BLaER1 treated with 17β-estradiol and CSF1 and Interleukin-3, amounts not matched to agents 10 nM and 100 nM (cell line): Measurements from ENCODE around the gene POU2F1.

Source experiments
- H3K27ac ChIP-seq, 11 experiments: shearing (Covaris generic); formaldehyde crosslinking; 2 replicates each; pipeline ENCODE4 v1.8.1; 2022
- H3K27me3 ChIP-seq, 11 experiments: shearing (Covaris generic); formaldehyde crosslinking; 2 replicates each; pipeline ENCODE4 v1.8.1; 2022
- H3K36me3 ChIP-seq, 11 experiments: shearing (Covaris generic); formaldehyde crosslinking; 2 replicates each; pipeline ENCODE4 v1.8.1; 2022
- H3K4me1 ChIP-seq, 10 experiments: shearing (Covaris generic); formaldehyde crosslinking; 2 replicates each; pipeline ENCODE4 v1.8.1; 2022
- H3K4me2 ChIP-seq, 11 experiments: shearing (Covaris generic); formaldehyde crosslinking; 2 replicates each; pipeline ENCODE4 v1.8.1; 2022
- H3K4me3 ChIP-seq, 10 experiments: shearing (Covaris generic); formaldehyde crosslinking; 2 replicates each; pipeline ENCODE4 v1.8.1; 2022
- H3K9ac ChIP-seq, 11 experiments: shearing (Covaris generic); formaldehyde crosslinking; 2 replicates each; pipeline ENCODE4 v1.8.1; 2022
- H3K9me3 ChIP-seq, 11 experiments: shearing (Covaris generic); formaldehyde crosslinking; replicated peaks in 1 of 11; 2 replicates each; pipeline ENCODE4 v1.8.1; 2022
- H4K20me1 ChIP-seq, 11 experiments: shearing (Covaris generic); formaldehyde crosslinking; 2 replicates each; pipeline ENCODE4 v1.8.1; 2022
- Cebpa-rat ChIP-seq, 11 experiments: shearing (Covaris generic); IDR thresholded peaks; 2 replicates each; pipeline ENCODE4 v1.8.1; 2022

POU2F1 gene

DNA sequence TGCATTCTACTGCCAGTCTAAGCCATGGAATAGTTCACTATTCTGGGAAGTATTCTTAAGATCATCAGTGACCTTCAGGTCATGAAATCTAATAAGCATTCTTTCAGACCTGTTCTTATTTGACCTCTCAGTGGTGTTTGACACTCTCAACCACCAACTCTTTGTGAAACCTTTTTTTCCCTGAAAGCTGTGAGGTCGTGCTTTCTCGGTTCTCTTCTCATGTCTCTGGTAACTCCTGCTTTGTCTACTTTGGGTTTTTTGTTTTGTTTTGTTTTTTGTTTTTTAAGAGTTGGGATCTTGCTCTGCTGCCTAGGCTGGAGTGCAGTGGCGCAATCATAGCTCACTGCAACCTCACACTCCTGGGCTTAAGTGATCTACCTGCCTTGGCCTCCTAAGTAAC, 56.3 kb downstream of the POU2F1 start:
- Histone ChIP-seq H4K20me1 (peaks cover 0 to 44% (median 0%) of the 10 kb centered on the region in 11 experiments; a peak in 2 of 22 replicates), H3K27ac (no peak overlapping the region), H3K4me3 (no peak overlapping the region), H3K9me3 (peaks cover 0 to 20% (median 6%) of the 10 kb centered on the region in 11 experiments; a peak in 10 of 22 replicates), H3K9ac (no peak overlapping the region), H3K36me3 (peaks cover 0 to 6% (median 0%) of the 10 kb centered on the region in 11 experiments; a peak in 2 of 22 replicates), H3K4me1 (peaks cover 0 to 6% (median 4%) of the 10 kb centered on the region in 10 experiments; a peak in 5 of 20 replicates), H3K4me2 (no peak overlapping the region), H3K27me3 (no peaks in the 10 kb centered on the region)
- TF ChIP-seq Cebpa-rat (IDR thresholded peaks at IDR 0.05), result no peak

DNA sequence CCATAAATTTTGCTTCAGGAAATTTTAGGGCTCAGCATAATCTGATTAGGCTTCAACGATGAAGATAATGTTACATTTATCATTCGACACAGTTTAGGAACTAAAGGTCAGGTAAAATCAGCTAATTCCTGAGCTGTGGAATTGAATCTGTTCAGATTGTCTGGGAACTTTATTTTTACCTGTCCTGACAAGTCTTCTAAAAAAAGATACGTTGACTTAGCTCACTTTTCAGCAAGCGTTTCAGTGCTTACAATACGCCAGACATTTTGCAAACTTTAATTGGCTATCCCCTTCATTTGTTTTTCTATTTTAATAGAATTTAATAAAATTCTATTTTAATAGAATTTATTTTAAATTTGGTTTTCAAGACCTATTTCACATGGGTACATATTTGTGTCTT, 57.8 kb downstream of the POU2F1 start:
- Histone ChIP-seq H3K4me3 (no peak overlapping the region), H3K27ac (no peak overlapping the region), H3K9me3 (peaks cover 0 to 14% (median 0%) of the 10 kb centered on the region in 11 experiments; a peak in 5 of 22 replicates), H3K27me3 (no peaks in the 10 kb centered on the region), H3K4me2 (no peak overlapping the region), H3K4me1 (peaks cover 0 to 6% (median 0%) of the 10 kb centered on the region in 10 experiments; a peak in 4 of 20 replicates), H3K9ac (no peak overlapping the region), H4K20me1 (peaks cover 0 to 42% (median 0%) of the 10 kb centered on the region in 11 experiments; a peak in 2 of 22 replicates), H3K36me3 (no peaks in the 10 kb centered on the region)
- no peak for TF ChIP-seq Cebpa-rat (IDR thresholded peaks at IDR 0.05)

DNA sequence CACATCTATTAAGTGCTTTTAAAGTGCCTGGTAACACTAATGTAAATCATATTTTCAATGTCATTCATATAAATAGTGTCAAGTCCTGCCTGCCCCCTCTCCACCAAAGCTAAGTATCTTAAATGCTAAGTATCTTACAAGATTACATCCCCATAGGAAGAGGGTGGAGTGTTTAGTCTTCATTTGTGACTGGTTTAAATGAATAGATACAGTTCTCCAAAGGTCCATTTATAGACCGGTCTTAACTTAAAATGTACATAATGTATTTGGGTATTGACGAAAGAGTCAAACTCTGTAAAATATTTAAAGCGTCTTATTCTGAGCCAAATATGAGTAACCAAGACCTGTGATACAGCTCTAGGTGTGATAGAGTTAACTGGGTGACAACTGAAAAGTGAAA, 60.2 kb downstream of the POU2F1 start:
- no peak overlapping the region for H3K4me2 ChIP-seq
- H3K9me3 ChIP-seq, result peaks cover 0 to 22% (median 5%) of the 10 kb centered on the region in 11 experiments; a peak in 9 of 22 replicates
- no peaks in the 10 kb centered on the region for H3K27me3 ChIP-seq
- no peaks in the 10 kb centered on the region for H3K36me3 ChIP-seq
- no peak for TF ChIP-seq Cebpa-rat (IDR thresholded peaks at IDR 0.05)
- no peak overlapping the region for H3K9ac ChIP-seq
- H3K4me1 ChIP-seq, result 0 out of 20 replicates have a peak, but pooled peaks cover 0 to 6% (median 0%) of the 10 kb centered on the region in 10 experiments
- no peak overlapping the region for H3K4me3 ChIP-seq
- H3K27ac ChIP-seq, result no peak overlapping the region
- H4K20me1 ChIP-seq, result peaks cover 0 to 44% (median 0%) of the 10 kb centered on the region in 11 experiments; a peak in 3 of 22 replicates

DNA sequence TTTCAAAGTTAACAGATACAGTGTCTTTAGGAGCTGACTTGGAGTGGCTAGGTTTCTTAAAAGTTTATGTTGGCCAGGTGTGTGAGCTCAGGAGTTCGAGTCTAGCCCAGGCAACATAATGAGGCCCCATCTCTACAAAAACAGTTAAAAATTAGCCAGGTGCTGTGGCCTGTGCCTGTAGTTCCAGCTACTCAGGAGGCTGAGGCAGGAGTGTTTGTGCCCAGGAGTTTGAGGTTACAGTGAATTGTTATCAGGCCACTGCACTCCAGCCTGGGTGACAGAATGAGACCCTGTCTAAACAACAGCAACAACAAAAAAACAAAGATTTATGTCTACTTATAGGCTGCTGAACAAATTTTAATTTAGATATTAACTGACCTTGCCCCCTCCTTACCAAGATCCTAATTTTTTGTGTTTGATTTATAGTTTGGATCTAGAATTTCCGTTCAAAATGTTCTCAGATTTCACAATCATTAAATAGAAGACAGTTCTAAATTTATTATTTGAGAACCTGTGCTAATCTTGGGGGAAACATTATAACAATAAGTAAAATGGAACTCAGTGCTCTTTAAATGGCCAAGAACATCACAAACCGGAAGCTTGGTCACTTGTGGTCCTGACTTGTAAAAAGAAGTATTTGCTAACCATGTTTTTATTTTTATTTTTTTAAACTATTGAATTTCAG, 67.8 kb downstream of the POU2F1 start:
- Histone ChIP-seq H4K20me1 (peaks cover 0 to 25% (median 0%) of the 10 kb centered on the region in 11 experiments; a peak in 3 of 22 replicates), H3K4me3 (no peak overlapping the region), H3K9me3 (peaks cover 0 to 22% (median 12%) of the 10 kb centered on the region in 11 experiments; a peak in 17 of 22 replicates), H3K27me3 (no peaks in the 10 kb centered on the region), H3K9ac (no peak overlapping the region), H3K4me2 (no peak overlapping the region), H3K36me3 (peaks cover 0 to 10% (median 0%) of the 10 kb centered on the region in 11 experiments; a peak in 1 of 22 replicates), H3K27ac (no peak overlapping the region), H3K4me1 (peaks cover 0 to 9% (median 0%) of the 10 kb centered on the region in 10 experiments; a peak in 1 of 20 replicates)
- TF ChIP-seq Cebpa-rat (IDR thresholded peaks at IDR 0.05), result no peak

DNA sequence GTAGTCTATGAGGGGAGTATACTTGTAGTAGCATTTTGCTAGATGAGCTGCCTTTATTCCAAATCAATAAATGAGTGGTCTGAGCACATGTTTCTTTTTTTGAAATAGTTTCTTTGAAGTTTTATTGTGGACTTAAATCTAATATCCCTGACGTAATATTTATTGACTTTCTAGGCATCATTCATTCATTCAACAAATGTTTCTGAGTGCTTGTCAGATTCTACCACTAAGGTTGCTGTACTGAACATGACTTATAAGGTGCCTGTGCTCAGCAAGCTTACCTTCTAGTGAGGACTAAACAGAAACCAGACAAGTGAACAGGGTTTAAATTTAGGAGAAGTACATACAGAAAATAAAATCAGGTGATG, 68.4 kb downstream of the POU2F1 start:
- H3K27ac ChIP-seq, result no peak overlapping the region

GRCh38 chr1:167289966-167290365, 69.3 kb downstream of the POU2F1 start:
- Histone ChIP-seq H3K27ac (no peak overlapping the region), H3K9ac (no peak overlapping the region), H3K27me3 (no peaks in the 10 kb centered on the region), H3K4me1 (peaks cover 0 to 23% (median 3%) of the 10 kb centered on the region in 10 experiments; a peak in 9 of 20 replicates), H3K4me2 (no peak overlapping the region), H3K9me3 (peaks cover 0 to 30% (median 19%) of the 10 kb centered on the region in 11 experiments; a peak in 18 of 22 replicates), H4K20me1 (peaks cover 0 to 24% (median 0%) of the 10 kb centered on the region in 11 experiments; a peak in 3 of 22 replicates), H3K36me3 (peaks cover 0 to 11% (median 0%) of the 10 kb centered on the region in 11 experiments; a peak in 1 of 22 replicates), H3K4me3 (no peak overlapping the region)
- TF ChIP-seq Cebpa-rat (IDR thresholded peaks at IDR 0.05), result no peak

More for the DNA sequence above, 68.4 kb downstream of the POU2F1 start:
- Histone ChIP-seq H3K9me3 (peaks cover 0 to 26% (median 16%) of the 10 kb centered on the region in 11 experiments; a peak in 18 of 22 replicates), H3K4me2 (no peak overlapping the region), H3K4me3 (no peak overlapping the region), H3K27me3 (no peaks in the 10 kb centered on the region), H3K36me3 (peaks cover 0 to 11% (median 0%) of the 10 kb centered on the region in 11 experiments; a peak in 1 of 22 replicates), H3K9ac (no peak overlapping the region), H3K4me1 (peaks cover 0 to 14% (median 0%) of the 10 kb centered on the region in 10 experiments; a peak in 7 of 20 replicates), H4K20me1 (peaks cover 0 to 21% (median 0%) of the 10 kb centered on the region in 11 experiments; a peak in 3 of 22 replicates)
- no peak for TF ChIP-seq Cebpa-rat (IDR thresholded peaks at IDR 0.05)

GRCh38 chr1:167291539-167292185, 71.0 kb downstream of the POU2F1 start:
- Histone ChIP-seq H3K4me2 (no peak overlapping the region), H3K4me1 (peaks cover 0 to 30% (median 3%) of the 10 kb centered on the region in 10 experiments; a peak in 9 of 20 replicates), H3K27me3 (no peaks in the 10 kb centered on the region), H3K9ac (no peak overlapping the region), H4K20me1 (peaks cover 0 to 26% (median 0%) of the 10 kb centered on the region in 11 experiments; a peak in 2 of 22 replicates), H3K27ac (no peak overlapping the region), H3K9me3 (peaks cover 0 to 26% (median 16%) of the 10 kb centered on the region in 11 experiments; a peak in 18 of 22 replicates), H3K4me3 (no peak overlapping the region), H3K36me3 (peaks cover 0 to 11% (median 0%) of the 10 kb centered on the region in 11 experiments; a peak in 1 of 22 replicates)
- TF ChIP-seq Cebpa-rat (IDR thresholded peaks at IDR 0.05), result no peak

GRCh38 chr1:167292216-167292615, 71.5 kb downstream of the POU2F1 start:
- Histone ChIP-seq H3K36me3 (peaks cover 0 to 11% (median 0%) of the 10 kb centered on the region in 11 experiments; a peak in 1 of 22 replicates), H4K20me1 (peaks cover 0 to 31% (median 0%) of the 10 kb centered on the region in 11 experiments; a peak in 3 of 22 replicates), H3K9me3 (peaks cover 0 to 26% (median 16%) of the 10 kb centered on the region in 11 experiments; a peak in 18 of 22 replicates), H3K9ac (no peak overlapping the region), H3K4me1 (peaks cover 0 to 36% (median 3%) of the 10 kb centered on the region in 10 experiments; a peak in 9 of 20 replicates), H3K4me2 (no peak overlapping the region), H3K27ac (no peak overlapping the region), H3K4me3 (no peak overlapping the region), H3K27me3 (no peaks in the 10 kb centered on the region)
- TF ChIP-seq Cebpa-rat (IDR thresholded peaks at IDR 0.05), result no peak
